GM18861 (cell line): Measurements from ENCODE around the gene TMPRSS11B.
"Not testable (repeated sequence)": the region's sequence is repeated elsewhere in the genome, so short reads cannot be mapped to it uniquely, and the experiment has no call there.

ENCODE experiments used
- ATAC-seq: cut with Tn5 transposase; IDR thresholded peaks from one replicate; pipeline ENCODE4 v1.9.1; 2021; ENCODE audit not compliant: unreplicated experiment

Gene TMPRSS11B

GRCh38 chr4:68228568-68228967 lies 16.9 kb downstream of the TMPRSS11B start:
- ATAC-seq, result no peak

- ATAC-seq, result no peak
Measured at GRCh38 chr4:68218044-68218443, 27.4 kb downstream of the TMPRSS11B start.

DNA sequence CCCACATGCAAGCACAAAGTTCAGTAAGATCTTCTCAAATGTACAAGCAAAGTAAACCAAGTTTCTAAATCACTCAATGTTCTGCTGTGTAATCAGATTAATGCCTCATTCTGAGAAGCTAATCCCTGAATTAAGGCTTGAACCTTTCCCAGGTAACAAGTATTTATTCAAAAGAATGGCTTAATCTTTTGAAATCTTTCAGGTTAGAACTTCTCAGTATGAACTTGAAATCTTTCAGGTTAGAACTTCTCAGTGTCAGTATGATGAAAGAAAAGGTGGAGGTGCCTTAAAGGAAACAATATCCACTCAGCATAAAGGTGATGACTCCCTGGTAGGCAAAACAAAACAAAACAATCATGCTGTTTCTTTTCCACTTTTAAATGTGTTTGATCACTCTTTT lies 29.0 kb downstream of the TMPRSS11B start:
- ATAC-seq, result no peak

DNA sequence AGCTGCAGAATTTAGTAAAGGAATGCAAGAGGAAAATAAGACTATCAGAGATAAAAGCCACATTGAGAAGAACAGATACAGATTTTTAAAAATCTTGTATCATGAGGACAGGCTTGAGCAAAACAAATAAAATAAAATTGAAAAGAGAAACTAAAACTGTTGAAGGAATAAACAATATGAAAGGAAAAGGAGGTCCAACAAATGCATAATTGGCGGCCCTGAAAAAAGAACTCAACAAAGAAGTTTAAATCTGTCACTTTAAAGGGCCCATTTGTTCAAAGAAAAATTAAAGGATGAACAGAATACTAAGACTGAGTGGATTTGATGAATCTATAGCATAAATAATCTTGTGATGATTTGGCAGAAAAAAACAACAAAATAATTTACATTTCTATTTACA lies 36.5 kb downstream of the TMPRSS11B start:
- ATAC-seq, result no peak

- not testable (repeated sequence) for ATAC-seq
Measured at GRCh38 chr4:68194305-68194704, 51.2 kb downstream of the TMPRSS11B start.

DNA sequence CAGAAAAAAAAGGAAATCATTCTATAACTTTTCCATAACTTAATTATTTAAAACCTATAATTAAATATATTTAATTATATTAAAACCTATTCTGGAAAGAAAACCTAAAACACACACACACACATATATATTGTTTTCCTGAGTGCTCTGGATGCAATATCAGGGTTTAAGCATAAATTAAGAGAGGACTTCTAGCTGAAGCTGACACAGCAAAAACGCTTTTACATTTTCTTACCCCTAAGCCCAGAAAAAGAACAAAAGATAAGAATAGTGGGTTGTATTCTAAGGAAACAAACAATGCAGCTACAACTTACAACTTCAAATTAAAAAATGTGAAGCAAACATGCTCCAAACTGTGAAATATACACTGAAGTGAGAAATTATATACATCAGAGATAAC lies 52.3 kb downstream of the TMPRSS11B start:
- no peak for ATAC-seq

- ATAC-seq, result no peak
Measured at GRCh38 chr4:68187145-68187544, 58.3 kb downstream of the TMPRSS11B start.

GRCh38 chr4:68184923-68185322 lies 60.6 kb downstream of the TMPRSS11B start:
- ATAC-seq, result no peak

DNA sequence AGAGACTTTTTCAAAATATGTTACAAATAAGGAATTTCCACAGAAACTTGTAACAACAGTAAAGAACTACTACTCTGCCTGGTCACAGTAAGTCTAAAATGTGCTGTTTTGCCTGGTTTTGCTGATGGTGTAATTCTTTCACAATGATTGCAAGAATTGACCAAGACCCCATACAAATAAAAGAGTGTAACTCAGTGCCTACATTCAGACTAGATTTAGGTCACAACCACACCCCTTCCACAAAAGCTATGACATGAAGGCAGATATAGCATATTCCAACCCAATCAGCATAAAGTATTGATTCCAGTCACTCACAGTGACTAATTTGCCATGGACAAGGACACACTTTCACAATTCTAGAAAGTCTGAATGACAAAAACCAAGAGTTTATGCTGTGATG lies 62.1 kb downstream of the TMPRSS11B start:
- ATAC-seq, result no peak

DNA sequence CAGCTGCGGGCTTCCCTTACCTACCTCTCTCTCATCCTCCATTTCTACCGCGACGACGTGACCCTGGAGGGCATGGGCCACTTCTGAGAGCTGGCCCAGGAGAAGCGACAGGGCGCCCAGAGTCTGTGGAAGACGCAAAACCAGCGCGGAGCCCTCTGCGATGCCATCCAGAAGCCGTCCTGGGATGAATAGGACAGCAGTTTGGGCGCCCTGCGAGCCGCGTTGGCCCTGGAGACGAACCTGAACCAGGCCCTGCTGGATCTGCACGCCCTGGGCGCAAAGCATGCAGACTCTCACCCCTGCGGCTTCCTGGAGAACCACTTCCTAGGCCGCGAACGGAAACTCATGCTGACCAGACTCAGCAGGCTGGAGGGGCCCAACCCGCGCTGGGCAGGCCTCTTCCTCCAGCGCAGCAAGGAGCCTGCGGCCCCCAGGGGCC lies 63.1 kb downstream of the TMPRSS11B start:
- no peak for ATAC-seq

DNA sequence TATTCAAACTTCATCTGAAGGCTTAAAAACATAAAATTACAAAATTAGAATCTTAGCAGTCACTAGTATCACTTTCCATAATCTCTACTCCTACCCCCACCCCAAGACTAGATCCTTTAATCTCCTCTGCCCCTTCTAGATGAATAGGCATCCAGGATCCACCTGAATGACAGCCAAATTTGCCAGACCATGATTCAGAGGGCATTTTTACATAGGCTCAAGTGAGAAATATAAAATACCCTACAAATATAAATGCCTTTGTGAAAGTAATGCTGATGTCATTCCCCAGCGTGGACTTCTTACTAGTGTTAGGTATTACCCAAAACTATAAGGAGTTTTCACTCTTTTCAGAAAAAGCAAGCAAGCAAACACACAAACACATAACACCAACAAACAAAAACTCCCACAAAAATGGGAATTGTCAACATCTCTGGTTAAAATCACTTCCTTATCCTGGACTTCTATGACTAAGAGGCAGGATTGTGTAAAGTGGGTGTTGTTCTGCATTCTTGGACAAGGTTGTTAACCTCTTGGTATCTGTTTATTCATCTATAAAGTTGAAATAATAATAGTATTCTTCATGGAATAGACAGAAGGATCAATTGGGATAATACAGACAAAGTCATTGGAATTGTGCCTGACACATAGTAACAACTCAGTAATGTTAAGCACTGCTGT lies 64.5 kb downstream of the TMPRSS11B start:
- ATAC-seq, result no peak

DNA sequence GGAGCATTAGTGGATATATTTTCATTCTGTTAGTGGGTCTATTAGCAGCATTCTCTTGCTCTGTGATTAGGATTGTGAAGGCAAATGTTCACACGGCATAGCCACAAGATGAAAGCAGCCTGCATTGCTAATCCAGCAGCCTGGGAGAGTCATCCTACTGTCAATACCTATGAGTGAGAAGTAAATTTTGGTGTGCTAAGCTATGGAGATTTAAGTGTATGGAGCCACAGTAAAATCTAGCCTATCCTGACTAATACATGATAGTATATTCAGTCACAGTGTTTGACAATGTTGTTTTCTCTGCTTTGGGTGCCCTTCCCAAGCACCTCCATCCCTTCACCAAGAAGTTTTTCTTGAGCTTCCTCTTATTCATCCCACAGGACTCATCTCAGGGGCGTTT lies 68.6 kb downstream of the TMPRSS11B start:
- no peak for ATAC-seq
